ENCODE results near the gene PAPOLA.

DNA sequence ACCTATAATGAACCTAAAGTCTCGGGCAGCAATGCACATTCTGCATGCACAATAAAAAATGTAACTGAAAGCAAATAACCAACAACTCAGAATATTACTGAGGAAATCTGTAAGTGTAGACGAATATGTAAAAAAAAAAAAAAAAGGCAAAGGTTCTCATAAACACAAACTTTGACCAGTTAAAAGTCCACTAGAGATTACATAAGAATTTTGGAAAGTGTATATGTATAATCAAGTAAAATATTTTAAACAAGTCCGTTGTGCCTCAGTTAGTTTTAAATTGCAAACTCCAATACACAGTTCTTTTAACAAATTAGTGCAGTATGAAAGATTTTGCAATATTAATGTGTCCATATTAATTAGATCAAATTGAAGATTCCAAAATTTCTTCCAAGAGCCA lies 35.3 kb upstream of the PAPOLA start:
- TF ChIP-seq EZH2phosphoT487 (conservative IDR thresholded peaks at IDR 0.05; ENCODE audit: low read length) = no peak
- TF ChIP-seq, protein P1, sequence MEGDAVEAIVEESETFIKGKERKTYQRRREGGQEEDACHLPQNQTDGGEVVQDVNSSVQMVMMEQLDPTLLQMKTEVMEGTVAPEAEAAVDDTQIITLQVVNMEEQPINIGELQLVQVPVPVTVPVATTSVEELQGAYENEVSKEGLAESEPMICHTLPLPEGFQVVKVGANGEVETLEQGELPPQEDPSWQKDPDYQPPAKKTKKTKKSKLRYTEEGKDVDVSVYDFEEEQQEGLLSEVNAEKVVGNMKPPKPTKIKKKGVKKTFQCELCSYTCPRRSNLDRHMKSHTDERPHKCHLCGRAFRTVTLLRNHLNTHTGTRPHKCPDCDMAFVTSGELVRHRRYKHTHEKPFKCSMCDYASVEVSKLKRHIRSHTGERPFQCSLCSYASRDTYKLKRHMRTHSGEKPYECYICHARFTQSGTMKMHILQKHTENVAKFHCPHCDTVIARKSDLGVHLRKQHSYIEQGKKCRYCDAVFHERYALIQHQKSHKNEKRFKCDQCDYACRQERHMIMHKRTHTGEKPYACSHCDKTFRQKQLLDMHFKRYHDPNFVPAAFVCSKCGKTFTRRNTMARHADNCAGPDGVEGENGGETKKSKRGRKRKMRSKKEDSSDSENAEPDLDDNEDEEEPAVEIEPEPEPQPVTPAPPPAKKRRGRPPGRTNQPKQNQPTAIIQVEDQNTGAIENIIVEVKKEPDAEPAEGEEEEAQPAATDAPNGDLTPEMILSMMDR (IDR thresholded peaks at IDR 0.05; ENCODE audit: insufficient read depth, low read length, poor library complexity, severe bottlenecking) = no peak
